HG02970 (cell line): ENCODE measurements around the gene UFL1.

Source experiments
- ATAC-seq: cut with Tn5 transposase; IDR thresholded peaks from one replicate; pipeline ENCODE4 v1.9.1; 2021; ENCODE audit warnings: mild to moderate bottlenecking, moderate library complexity, moderate number of reproducible peaks; ENCODE audit not compliant: unreplicated experiment, low FRiP score

Gene UFL1

GRCh38 chr6:96570053-96570452, 48.4 kb downstream of the UFL1 start:
- no peak for ATAC-seq

DNA sequence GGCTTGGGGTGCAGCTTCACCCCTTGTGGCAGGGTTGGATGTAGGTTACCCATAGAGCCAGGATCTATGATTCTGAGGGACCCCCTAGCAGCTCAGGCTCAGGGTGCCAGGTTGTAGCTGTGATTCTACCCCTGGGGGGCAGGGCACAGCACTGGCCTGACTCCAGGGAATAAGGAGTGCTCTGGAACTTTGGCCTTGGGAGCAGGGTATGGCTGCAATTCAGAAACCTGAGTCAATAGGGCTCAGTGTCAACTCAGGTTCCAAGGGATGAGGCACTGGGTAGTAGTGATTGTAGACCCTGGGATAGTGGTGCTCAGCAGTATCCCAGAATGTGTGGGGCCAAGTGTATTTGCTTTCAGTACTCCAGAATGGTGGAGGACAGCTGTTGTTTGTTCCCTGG, 49.9 kb downstream of the UFL1 start:
- no peak for ATAC-seq

DNA sequence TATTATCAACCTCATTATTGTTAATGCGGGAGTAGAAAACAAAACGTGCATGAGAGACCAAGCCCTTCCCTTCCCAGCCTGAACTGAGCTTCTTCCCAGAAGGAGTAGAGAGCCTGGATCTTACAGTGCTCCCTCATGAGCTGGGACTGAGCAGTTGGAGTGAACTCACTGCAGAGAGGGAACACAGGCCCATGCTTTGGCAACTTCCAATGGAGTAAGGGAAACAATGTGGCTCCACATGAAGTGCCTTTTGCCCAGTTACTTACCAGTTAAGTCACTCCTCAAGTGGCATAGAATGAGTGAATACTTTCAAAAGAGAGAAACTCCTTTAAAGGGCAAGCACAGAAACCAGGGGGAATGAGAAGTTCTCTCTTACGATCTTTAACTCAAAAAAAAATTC, 53.8 kb downstream of the UFL1 start:
- ATAC-seq = no peak

GRCh38 chr6:96576221-96576620, 54.6 kb downstream of the UFL1 start:
- ATAC-seq = no peak

DNA sequence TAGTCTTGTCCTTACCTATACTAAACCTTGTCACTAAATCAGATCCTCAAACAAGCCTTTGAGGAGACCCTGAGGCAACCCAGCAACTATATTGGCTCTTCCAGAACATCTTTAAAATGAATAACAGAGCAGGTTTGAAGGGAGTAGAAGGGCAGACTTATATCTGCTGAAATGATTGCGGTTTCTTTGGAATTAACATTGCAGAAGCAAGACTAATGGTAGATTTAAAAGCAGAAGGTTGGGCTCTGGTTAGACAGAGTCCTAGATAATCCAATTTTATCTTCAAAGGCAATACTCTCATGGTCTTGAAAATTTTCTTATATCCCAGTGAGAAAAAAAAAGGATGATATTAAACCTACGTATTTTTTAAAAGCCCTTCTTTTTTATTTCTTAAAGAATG, 60.4 kb downstream of the UFL1 start:
- no peak for ATAC-seq

- no peak for ATAC-seq
Measured at GRCh38 chr6:96582436-96582835, 60.8 kb downstream of the UFL1 start.

- no peak for ATAC-seq
Measured at GRCh38 chr6:96604420-96604819, 82.8 kb downstream of the UFL1 start.
